GM19023 (cell line): ENCODE results near the gene AKAP6.

Source experiments
- ATAC-seq: cut with Tn5 transposase; IDR thresholded peaks from one replicate; pipeline ENCODE4 v1.9.1; 2021; ENCODE audit warnings: mild to moderate bottlenecking, moderate library complexity; ENCODE audit not compliant: unreplicated experiment

The AKAP6 gene

DNA sequence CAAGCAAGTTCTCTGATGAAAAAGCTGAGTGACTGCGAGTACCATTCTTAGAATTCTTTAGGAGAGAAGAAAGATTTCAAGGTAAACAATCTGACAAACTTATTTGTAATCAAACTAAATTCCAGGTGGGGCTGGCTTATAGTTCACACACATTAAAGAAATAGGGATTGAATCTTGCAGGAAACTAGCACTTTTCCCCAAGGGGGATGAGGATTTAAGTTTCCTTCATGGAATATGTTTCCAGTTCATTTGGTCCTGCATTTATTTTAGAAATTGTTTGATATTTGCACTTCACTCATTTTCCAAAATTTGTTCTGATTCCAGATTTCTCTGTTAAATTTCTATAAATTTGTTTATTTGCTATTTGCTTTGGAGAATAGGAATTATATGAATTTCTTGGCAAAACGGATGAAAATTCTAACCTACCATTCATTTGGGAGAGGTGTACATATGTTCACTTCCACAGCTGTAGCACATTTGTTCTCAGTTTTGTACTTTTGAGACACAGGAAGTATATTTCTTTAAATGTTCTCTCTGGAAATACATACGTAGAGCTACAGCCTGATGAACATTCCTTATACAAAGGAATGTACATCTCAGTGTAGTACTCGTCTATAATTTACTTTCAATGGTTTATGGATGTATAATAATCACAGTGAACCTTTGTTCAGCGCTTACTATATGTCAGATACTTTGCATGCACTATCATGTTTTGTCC is 145.5 kb downstream of the AKAP6 start:
- ATAC-seq = no peak

DNA sequence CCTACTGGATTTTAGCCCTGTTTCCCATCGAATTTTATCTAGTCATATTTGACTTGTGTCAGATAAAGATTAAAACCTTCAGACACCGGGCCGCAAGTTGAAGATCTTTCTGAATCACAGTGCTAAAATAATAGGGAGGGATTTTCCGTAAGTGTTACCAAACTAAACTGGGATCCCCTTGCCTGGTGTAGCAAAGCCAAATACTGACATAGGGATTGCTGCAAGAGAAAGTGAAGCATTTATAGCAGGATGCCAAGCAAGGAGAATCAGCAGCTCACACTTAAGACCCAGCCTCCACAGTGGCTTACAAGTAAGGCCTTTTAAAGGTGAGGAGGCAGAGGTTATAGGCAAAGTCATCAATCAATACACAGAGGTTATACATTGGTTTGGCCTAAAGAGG is 147.4 kb downstream of the AKAP6 start:
- ATAC-seq = no peak

DNA sequence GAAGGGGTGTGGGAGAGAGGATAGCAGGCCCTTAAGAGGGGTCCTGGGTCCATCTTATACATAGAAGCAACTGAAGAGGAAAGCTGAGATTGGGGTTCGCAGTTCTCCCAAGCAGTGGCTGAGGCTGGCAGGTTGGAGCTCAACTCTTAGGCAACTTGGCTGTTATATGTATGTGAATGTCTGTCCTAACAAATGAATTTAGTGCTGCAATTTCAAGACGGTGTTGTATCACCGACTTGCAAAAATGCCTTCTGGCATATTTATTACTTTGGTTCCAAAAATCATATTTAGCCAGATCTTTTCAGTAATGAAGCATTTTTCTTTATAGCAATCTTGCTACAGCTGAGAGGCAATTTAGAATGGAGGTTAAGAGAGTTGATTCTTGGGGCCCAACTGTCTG is 148.3 kb downstream of the AKAP6 start:
- no peak for ATAC-seq

DNA sequence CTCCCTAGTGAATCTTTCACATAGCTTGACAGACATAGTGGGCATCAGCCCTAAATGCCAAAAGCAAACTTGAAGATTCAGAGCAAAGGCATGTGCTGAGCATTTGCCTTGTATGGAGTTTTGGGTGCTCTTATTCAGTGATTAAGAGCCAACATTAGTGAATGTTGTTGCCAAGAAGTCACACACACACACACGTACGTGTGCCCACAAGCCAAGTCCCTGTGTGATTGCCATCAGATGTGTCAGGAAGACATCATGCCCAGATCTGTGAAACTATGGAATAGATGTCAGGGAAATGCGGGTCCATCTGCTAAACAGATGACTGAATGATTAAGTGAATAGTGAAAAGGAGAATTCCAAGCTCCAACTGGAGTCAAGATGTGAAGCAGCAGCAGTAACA is 149.0 kb downstream of the AKAP6 start:
- no peak for ATAC-seq

DNA sequence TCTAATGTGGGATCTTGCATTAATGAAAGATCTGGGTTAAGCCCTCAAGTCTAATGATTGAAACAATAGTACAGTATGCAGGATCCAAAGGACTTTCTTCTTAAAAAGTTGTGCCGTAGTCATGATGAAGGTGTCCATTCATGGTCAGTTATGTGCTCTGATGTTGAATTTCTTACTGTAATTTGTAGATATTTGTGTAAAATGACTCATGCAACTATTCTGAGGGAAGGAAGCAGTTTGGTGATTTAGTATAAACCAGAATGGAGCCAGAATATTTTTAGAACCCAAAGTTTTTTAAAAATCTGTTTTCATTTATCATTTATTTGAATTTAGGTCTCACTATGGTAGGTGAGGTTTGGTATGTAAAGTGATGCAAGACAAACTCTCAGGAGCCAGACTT is 151.2 kb downstream of the AKAP6 start:
- no peak for ATAC-seq

DNA sequence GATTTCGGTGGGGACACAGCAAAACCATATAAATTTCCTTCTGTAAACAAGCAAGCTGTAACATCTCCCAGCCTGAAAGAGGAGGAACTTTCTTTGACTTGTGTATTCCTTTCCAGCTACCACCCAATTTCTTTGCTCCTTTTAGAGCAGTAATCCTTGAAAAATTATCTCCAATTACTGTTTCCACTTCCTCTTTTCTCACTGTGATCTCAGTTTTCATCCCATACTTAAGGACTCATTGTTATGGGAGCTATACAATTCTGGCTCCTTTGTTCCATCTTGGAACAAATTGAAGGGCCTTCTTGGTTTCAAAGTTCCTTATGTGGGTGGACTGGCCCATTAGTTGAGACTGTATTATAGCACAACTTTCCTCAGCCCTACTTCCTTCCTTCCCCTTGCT is 152.6 kb downstream of the AKAP6 start:
- no peak for ATAC-seq

DNA sequence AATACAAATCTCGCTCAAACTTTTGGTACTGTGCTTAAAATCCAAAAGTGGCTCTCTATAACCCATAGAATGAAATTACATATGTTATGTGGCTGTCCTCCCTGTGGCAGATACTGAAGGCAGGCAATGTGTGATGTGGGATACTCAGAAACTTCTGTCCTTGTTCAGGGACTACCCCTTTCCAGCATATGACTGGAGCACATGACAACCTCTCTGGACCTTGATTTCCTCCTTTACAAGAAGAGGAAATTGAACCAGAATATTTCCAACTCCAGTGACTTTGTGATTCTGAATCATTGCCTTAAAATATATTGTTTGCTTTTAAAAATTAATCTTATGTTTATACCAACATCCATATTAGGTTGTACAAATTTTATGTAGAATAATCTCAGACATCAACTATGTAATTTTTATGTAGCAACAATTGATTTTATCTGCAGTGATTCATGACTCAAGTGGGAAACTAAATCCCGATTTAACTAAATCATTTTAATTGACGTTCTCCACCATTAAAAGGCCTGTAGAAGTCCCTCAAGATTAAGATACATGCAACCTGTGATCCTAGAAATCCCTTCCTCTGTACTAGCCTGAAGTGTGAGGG is 162.4 kb downstream of the AKAP6 start:
- ATAC-seq = no peak

DNA sequence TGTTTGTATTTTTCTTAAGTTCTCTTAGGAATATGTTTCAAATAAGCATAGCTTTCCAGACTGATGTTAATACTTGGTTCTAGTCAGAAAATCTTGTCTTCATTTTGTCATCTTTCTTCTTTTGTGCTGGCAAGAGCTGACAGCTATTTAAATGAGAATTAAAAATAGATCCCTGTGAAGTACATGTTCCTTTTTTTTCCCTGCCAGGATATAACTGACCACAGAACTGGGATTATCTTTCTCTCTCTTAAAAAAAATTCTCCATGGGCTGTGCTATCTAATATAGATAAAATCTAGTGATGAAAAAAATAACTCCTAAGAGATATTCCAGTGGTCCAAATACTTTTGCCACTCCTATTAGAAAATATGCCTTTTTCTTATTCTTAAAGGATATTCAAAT is 163.4 kb downstream of the AKAP6 start:
- ATAC-seq = no peak

DNA sequence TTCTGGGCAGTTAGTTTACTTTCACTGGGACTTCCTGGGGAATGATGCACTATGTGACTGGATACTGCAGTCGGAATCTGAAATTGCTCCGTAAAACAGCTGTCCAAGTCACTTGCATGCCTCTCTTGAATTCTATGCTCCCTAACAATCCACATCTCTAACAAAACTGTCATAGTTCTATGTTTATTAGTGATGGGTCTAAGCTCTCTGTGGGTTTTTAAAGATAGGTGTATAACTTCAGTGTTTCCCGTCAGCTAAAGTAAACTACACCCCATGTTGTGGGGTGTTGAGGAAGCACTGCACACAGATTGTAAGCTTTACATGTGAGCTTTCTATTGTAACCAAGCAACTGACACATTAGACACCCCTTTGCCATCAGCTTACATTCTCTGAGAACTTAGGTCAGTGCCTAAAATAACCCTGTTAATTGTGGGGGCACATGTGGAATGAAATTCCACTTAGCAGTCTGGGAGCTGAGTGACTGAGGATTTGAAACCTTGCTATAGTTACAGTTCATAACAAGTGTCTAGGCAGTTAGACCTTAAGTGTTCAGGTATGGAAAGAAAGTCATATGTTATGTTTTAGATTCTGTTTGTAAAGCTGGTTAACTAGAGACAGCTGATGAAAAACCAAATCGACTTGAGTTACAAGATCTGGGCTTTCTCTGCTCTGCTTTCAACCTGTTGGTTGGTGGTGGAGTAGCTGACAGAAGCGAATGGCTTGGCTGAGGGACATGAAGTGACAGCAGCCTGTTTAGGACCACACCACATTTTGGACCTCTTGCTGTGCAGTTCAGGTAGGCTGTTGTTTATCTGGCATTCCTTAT is 165.7 kb downstream of the AKAP6 start:
- ATAC-seq = no peak

DNA sequence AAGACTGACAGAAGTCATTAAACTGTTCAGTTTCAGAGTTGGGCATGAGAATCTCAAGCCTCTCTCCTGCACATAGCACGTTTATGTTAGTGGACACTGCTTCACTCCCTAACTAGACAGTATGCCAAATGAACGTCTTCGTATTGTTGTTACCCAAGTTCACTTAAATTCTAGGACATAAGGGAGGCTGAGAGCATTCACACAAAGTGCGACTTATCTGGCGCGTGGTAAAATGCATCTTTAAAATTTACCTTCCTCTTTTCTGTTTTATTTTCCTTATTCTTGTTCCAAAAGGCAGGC is 166.3 kb downstream of the AKAP6 start:
- ATAC-seq = no peak

DNA sequence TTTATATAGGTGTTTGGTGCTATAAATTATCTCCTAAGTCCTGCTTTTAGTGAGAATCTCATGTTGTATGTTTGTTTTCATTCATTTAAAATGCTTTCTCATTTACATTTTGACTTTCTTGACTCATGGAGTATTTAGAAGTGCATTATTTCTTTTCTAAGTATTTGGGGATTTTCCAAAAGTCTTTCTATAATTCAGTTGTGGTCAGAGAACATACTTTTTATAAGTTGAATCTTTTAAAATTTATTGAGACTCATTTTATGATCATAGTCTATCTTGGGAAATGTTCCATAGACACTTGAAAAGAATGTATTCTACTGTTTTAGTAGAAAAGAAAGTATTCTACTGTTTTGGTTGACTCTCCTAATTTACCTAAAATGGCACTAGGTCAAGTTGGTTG is 168.2 kb downstream of the AKAP6 start:
- no peak for ATAC-seq

DNA sequence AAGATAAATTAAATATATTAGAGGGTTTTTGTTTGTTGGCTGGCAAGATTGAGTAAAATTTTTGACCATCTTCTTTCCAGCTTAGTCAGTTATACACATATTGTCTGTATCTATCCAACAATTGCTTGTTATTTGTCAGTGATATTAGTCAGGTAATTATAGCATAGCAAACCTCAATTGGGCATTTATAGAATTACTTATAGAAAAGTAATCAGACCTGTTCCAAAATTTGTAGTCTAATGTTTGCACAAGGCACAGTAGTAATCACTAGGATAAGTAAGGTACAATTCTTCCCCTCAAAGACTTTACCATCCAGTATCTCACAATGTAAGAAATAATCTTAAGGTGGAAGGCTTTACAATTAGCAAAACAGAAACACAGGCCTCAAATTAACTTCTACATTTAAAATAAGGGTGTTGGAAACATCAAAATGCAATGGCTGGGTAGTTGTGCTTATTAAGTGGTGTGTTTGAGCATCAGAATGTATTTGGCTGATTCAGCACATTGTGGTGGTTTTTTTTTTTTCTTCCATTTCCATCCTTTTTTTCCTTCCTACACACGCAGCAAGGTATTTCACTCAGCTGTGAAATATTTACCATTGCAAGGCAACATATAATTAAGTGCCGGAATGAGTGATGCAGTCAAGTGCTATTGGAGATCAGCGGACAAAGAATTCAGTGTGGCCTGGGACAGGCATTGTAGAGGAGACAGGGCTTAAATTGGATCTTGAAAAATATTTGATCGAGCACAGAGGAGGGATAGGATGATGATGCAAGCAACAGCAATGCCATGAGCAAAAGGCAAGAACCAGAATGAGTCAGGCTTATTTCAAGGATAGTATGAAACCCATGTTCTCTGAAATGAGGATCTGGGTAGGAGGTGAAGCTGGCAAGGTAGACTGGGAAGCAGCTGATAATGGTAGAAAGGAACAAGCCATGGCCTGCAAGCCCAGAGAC is 178.2 kb downstream of the AKAP6 start:
- no peak for ATAC-seq

DNA sequence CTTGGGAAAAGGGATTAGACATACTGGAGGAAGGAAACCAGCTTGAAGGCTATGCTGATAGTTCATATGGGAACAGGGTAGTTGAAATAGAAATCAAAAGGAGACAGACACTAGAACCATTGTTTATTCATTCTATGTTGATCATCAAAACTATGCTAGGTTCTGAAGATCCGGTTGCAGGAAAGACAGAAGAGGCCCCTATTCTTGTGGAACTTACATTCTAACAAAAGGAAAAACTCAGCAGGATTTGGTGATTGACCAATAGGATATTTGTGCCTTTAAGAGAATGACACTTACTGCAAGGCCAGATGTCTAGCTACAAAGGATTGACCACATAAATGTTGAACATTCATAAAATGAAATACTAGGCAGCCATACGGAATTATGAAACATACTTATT is 179.2 kb downstream of the AKAP6 start:
- no peak for ATAC-seq

DNA sequence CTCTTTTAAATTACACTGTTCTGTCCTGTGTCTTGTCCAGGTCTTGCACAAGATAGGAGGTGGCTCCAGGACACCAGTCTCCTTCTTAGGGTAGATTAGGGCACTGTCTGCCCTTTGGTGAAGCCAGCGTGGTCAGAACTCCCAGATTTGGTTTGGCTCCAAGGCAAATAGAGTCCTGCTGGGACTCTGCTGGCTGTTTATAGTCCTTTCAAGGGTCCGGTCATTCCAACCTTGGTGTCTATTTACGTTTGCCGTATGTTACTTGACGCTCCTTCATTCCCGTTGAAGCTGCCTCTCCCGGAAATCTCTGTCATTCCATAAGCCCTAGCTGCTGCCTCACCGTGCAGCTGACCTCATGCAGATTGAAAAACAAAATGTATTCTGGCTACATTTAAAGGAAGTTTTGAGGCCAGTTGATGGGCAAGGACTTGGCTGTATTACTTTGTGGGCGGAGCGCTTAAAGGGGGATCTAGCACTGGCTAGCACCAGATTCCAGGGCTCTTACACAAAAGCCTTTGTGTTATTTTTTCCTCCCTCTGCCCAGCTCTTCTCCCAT is 180.6 kb downstream of the AKAP6 start:
- ATAC-seq = no peak

DNA sequence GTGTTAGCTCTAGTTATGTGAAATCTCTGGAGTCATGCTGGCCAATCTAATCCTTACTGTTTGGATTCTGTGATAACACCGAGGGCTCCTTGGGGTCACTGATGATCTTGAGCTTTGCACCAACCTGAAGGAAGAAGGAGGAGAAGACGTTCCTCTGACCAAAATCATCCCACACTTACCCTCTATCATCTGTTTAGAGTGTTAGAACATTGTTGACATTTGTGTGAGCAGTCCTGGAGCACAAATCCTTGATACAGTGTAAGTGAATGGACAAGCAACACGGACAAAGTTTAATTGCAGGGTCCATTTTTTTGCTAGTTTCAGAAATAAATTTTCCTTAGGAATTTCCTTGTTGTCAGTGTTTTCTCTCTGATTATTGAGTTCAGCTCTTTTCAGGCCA is 181.7 kb downstream of the AKAP6 start:
- ATAC-seq = no peak

DNA sequence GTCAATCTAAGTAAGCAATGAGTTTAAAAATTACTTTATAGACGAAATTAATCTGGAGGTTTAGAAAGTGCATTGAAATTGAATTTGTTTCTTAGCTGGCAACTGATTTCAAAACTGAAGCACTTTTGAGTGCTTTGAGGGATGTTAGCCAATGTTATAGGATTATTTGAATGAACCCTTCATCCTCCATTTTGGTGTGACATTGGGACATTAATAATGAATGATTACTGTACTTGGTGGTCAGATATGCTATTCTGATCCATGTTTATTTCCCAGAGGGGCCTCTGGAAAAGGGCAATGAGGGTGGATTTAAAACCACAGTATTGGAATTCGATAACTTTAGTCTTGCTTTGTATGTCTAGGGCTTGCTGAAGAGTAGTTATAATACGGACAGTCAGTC is 183.2 kb downstream of the AKAP6 start:
- no peak for ATAC-seq

DNA sequence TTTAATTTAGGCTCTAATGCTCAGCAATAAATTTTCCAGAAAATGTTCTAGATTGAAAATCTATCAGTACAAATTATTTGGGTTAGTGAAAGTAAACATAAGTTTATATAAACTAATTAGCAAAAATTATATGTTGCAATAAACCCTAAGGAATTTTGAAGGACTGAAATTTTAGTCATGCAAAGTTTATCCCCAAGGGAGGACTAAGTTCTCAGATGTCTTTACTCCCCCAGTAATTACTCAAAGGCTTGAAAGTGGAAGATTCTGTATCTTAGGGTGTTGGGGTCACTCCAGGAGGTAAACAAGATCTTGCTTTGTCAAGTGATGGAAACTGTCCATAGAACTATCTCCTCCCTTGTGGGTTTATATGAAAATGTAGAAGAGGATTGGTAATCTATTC is 183.7 kb downstream of the AKAP6 start:
- no peak for ATAC-seq

DNA sequence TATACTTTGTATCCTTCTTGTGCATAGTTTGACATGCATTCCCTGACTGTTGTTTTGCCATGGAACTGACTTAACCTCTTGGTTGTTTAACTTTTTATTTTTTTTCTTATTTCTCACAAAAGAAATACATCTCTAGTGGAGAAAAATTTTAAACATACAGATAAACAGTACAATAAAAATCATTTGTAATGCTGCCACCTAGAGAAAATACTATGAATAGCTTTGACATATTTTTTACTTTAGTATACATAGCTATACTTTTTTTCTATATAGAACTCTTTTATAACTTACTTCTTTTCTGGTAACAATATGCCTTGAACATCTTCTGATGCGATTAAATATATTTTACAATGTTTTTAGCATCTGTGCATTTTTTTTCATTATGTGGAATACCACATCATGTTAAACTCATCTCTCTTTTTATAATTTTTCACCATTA is 184.5 kb downstream of the AKAP6 start:
- no peak for ATAC-seq

DNA sequence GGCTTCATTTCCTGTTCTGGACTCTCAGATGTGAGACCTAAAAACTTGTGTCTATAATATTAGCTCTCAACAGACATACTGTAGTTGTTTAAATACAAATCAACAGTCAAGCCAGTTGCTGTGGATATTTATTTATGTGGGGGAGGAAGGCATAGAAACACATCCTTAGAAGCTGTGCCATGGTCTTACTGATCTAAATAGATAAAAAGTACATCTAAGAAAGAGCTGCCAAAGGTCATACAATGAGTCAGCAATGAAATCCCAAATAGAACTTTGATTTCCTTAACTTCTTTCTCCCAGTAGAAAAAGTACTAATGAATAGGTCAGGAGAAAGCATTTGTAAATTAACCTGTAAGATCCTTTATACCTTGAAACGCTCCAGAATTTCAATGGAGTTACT is 185.1 kb downstream of the AKAP6 start:
- ATAC-seq = no peak

DNA sequence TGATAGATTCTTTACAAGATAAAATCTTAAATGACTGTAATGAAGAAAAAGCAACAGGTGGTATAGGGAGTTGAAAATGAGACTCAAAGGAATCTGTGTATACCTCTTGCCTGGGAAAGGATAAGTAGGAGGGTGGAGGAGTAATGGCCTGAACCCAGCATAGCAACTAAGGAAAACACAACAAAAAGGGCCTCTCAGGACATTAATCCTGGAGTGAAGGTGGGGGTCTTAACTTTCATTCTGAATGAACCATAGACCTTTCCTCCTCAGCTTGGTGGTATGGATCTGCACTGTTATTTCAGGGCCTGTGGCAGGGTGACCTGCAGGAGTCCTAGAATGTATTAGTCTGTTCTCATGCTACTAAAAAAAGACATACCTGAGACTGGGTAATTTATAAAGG is 185.6 kb downstream of the AKAP6 start:
- ATAC-seq = no peak
